COR-L47 (cell line): ENCODE measurements around the gene ITPRID1.

Experiments
- DNase-seq: peaks from one replicate; lab custom pipeline; 2025; lab: John Stamatoyannopoulos, UW

Gene ITPRID1

DNA sequence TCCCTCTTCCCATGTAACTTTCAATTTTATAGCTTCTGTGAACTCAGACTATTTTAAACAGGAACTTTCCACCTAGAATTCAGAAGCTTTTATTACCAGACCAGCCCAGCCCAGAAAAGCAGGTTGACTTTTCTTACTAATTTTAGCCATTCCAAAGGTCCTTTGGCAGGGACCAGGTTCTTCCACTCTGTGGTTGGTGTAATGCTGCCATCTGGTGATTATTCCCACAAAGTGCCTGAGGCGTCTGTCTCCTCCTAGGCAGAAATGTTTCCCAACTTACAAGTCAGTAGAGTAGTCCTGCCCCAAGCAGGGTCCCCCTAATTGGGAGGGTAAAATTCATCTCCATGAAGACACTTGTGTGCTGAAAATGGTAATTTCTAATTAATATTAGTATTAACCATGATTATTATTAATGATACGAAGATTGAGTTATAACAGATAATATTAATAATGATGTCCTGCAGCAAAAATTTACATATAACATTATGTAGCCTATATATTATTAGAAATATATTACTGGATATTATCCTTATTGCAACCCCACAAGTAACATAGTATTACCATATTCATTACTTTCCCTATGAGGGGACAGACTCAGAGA is 120.1 kb downstream of the ITPRID1 start:
- DNase-seq, result peak; percentile 53

DNA sequence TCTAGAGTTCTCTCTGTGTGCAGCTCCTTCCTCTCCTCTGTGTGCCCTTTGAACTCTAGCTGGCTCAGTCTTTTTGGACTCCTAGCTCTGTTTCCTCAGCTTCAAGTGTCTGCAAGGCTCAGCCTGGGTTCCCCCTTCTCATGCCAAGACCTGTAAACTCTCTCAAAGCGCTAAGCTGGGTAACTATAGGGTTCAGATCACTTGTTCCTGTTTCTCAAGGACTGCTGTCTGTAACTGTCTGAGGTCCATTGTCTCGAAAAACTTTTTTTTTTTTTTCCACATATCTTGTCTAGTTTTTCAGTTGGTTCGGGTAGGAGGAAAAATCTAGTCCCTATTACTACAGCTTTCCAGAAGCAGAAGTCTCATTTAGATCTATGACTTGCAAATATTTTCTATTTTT is 126.5 kb downstream of the ITPRID1 start:
- DNase-seq, result no peak

DNA sequence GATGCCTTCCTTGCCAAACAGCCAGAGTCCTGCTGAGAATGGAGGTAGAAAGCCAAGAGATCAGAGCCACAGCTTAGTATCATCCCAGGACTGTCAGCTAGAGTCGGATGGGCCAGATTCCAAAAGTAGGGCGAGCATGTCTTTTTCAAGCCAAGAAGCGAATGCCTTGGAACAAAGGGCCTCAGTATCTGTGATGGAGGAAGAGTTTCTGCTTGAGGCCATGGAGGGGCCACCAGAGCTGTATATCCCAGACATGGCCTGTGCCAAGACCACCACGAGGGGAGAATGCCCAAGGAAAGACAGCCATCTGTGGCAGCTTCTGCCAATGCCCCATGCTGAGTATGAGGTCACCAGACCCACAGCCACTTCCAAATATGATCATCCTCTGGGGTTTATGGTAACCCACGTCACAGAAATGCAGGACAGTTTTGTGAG is 128.8 kb downstream of the ITPRID1 start:
- no peak for DNase-seq

DNA sequence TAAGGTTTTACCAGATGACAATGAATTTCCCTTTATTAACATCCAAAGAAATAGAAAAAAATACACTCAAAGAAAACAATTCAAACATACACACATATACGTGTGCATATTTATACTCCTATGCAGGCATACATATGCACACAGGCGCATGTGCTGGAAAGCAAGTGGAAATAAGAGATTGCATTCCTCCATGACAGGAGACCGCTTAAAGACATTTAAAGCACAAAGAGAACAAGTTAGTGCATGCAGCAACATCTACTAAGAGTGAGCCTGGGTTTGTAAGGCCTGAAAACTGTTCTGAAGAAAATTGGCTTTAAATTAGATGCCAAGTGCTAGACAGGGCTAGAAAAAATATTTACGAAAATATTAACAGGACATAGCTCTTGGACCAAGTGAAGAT is 133.1 kb downstream of the ITPRID1 start:
- DNase-seq, result no peak

DNA sequence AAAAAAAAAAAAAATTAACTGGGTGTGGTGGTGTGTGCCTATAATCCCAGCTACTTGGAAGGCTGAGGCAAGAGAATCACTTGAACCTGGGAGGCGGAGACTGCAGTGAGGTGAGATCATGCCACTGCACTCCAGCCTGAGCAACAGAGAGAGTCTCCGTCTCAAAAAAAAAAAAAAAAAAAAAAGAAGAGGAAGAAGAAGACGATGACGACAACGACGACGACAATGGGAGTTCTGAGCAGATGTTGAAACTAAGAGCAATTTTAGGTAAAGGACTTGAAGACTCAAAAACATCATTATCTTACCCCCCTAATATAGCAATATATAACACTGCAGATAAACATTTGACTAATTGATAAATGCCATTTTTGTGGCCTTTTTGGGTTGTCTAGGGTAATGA is 133.6 kb downstream of the ITPRID1 start:
- no peak for DNase-seq

DNA sequence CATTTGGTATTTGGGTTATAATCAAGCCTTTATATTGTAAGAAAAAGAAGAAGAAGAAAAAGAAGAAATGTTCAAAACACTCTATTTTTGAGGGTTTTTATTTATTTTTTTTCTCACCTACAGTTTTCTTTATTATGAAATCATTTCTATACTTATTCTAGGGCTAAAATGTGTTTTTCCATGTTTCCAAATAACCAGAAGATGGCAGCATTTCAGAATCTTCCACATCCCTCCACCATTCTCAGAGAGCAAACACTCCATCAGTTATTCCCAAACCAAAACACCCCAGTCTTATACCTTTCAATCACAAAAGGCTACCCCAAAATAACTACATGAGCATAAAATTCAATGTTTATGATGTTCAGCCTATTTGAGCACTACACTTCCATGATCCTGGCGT is 134.4 kb downstream of the ITPRID1 start:
- peak; percentile 12 for DNase-seq

DNA sequence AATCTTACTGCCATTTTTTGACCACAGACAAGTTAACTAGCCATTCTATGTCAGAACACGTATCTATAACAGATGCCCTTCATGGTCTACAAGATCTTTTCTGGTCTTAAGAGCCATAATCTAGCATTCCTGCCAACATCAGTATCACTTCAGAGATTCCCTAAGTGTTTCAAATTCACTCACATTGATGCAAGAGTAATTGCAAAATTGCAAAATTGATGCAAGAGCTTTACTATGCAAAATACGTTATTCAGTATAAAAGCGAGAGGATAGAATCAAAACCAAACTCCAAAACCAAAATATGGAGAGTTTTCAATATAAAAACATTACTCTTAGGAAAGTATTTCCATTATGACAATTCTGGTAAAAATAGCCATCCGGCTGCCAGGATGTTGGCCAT is 135.0 kb downstream of the ITPRID1 start:
- DNase-seq, result no peak

DNA sequence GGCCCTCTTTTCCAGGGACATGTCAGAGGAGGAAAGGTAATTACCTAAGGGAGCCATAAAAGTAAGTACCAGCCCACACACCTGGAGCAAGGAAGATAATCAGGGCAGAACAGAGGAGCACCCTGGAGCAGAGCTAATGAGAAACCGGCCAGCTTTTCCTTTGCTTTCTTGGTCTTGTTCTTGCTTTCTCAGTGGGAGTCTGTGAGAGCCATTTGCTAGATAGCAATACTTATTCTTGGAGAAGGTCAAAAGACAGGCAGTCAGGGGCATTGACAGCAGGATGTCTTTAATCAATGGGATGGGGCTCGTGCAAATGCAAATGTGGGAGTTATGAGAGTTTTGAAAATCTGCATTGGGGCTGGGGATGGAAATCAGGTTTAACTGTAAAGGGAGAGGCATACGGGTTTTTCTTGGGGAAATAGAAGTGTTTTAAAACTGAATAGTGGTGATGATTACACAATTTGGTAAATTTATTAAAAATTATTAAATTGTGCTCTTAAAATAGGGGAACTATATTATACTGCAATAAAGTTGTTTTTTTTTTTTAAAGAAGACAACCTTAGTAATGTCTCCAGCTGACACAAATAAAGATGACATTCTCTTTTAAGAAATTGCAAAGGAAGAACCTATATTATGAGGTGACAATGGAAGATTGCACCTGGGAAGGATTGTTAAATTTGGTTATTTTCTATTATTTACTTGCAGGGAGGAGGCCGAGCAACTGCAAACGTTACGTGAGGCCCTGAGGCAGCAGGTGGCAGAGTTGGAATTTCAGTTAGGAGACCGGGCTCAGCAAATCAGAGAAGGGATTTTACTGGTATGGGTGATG is 137.6 kb downstream of the ITPRID1 start:
- DNase-seq, result peak; percentile 14

DNA sequence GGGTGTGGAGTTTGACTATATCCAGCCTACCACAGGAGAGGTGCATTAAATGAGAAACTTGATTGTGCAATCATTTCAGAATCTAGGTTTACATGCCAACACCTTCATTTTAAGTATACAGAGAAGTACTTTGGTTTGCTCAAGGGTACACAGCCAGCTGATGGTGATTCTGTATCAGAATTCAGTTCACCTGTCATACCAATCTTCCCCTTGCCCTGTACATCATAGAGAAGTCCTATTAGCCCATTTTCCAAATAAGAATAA is 138.1 kb downstream of the ITPRID1 start:
- DNase-seq, result no peak

DNA sequence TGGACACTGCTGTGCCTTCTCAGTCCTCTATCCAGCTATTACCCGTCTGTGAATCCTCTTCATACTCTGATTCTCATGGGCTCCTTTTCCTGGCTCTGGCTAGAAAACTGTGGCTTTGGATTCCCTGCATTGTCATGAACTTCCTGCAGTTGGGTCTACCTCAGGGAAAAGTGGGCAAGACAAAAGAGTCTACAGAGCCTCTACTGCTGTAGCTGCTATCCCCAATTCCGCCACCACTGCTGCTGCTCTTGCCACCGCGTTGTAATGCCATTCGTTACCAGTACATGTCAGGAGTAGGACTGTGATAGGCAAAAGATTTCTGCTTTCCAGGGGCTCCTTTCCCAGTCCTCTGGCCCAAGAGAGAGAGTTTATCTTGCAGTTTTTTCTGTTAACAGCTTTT is 149.2 kb downstream of the ITPRID1 start:
- no peak for DNase-seq

DNA sequence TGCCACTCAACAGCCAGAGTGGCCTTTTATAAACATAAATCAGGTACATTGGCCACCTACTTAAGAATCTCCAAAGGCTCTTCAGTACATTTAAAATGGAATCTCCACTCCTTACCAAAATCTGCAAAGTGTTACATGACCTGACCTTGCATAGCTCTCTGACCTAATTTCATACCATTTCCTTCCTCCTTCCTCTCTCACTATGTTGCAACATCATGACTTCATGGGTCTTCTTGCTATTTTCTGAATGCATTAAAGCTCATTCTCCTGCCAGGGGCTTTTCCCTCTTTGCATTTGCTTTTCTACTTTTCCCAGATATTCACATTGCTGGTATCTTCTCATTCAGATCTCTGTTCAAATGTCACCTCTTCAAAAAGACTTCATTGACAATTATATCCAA is 151.0 kb downstream of the ITPRID1 start:
- no peak for DNase-seq

DNA sequence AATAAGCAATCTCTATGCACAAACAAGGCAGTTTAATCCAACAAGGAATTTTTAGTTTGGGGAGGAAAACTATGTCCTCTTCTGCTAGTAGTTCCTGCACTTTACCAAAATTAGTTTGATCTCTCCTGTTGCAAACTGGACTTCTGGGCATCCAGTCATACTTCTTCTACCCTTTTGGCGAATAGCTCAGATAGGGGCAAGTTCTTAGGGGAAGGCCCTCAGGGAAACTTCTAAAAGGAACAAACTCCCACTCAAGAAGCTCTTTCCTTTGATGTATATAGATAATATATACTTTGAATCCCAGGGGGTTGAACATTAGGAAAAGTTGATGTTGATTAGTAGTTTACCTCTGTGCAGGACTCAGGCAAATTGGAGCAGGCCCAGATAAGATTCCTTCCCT is 151.7 kb downstream of the ITPRID1 start:
- no peak for DNase-seq

DNA sequence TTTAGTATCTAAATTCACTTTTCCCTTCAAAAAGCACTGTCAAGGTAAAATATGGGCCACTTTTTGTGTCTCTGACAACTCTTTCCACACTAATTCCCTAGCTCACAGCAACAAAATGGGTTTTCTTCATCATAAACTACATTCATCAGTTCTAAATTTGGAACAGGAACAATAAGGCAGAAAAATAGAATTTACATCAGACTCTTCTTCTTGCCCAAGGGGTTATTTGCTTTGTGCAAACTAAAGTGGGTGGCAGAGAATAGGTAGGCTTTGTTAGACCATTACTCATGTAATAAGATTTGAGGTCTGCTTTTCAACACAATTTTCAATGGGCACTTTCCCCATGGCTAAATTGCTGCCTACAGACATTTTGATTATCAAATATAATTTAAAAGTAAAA is 155.6 kb downstream of the ITPRID1 start:
- DNase-seq, result no peak

DNA sequence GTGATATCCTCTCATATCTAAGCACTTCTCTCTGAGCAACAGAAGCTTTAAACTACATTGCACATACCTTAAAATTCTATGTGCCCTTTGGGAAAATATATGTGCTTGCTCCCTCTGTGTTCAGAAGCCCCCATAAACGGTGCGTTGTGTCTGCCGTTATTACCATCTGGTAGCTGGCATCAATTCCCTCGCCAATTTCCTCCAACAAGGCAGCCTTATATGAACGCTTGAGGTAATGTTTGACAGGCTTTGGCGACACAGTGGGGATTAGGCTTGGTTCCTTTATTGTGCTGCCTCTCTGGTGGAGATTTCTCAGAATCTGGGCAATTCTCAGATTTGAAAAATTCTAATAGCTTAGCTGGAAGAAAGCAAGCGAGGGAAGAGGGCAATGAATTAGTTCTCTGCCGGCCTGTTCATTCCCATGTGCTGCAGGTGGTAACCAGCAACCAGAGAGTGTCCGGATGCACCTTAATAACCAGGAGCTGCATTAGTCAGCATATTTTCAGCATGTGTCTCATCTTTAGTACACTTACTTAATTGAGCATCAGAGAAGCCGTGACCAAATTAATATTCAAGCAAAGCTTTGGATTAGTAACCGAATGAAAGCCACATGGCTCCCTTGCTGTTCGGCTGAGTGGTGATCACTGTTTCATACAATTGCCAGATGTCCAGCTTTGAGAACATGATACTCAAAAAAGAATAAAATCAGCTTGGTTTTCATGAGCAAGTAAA is 165.8 kb downstream of the ITPRID1 start:
- no peak for DNase-seq

DNA sequence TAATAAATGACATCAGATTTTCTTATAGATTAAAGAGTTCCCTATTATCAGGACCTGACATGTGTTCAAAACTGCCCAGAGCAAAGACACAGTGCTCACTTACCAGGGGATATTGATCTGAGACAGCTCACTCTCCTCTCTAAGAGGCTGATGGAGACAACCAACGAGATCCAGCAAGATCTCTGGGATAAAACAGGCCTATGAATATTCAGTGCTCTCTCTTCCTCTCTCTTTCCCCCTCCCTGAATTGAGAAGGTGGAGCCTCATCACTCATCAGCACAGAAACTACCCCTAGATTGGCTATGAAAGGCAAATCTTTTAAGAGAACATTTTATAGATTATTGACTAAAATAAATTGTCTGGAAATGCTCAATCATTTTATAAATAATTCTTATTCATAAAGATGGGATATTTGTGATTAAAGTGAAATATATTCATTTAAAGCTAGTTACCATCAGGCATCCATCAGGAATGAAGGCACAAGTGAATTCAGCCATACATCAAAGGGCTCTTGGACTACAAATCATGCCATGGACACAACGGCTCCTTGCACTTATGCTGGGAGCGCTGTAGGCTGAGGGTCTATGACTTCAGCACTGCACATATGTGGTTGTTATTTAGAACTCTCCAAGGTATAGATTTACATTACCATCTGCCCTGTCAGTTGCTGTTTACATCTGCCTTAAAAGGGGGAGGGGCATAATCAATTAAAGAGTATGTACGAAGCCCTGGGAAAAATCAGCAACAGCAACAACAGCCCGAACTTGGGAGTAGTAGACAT is 169.7 kb downstream of the ITPRID1 start:
- no peak for DNase-seq

DNA sequence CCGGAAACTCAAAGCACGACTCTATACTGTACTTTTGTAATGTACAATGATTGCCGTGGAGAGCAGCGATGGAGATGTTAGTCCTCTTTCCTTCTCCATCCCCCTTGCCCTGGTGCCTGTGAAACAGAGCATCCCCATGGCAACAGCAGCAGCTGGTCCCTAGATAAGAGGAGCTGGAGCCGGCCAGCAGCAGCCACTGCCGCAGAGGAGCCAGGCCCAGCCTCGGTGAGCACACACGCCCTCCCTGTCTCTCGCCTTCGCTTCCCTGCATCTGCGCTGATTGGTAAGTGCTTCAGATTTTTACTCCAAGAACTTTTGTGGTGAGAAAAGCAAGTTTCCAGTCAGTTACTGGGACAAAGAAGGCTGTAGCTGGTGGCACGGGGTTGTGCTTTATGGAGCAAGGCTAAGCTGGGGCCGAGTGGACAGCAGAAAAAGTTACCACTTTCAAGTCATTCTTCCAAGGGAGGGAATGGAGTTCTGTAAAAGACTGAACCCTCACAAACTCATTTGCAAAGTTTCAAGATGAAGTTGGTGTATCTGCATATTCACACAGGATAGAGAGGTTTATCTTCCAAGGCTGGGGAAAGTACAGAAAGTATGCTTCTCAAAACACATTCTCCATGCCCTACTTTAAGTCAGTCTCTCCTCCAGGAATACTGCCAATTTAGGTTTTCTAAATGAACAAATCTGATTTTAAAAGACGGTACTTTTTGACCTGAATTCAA is 173.3 kb downstream of the ITPRID1 start, which contains the start of gene PPP1R17:
PPP1R17 (plus strand) TSS at position 192 of the 725 bp plus-strand sequence. CDS start 5,227 bp downstream, outside the sequence.
- peak; percentile 35 for DNase-seq

DNA sequence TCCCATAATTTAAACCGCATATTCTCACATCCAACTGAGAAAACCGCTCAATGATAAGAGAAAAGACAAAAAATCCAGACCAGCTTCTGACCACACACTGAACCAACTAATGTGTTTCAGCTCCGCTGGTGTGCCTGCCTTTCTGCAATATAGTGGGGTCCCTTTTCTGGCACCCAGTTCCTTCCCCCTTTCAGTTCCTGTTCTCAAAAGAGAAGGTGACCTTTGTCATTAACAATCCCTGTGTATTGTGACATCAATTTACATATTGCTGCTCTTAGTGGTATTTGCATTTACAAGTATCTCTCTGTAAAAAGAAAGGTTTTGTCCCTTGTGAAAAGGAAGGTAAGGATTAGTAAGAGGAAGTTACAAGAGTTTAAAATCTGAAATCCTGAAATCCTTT is 174.5 kb downstream of the ITPRID1 start:
- no peak for DNase-seq

DNA sequence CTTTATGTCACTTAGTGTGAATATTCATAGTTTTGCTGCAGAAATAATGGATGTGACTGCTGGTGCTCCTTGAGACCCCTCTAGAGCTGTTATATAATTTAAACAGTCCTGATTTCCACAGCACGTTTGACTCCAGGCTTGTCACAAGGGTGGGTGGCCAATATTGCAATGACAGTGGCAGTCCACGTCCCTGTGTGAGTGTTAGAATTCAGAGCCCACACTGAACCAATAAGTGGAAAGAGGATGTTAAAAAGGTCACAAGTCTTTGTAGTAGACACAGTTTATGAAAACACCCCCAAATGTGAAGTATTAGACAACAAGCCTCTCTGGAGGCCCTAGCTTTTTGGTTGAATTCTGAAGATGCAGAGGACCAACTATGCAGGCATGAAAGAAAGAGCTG is 175.1 kb downstream of the ITPRID1 start:
- DNase-seq, result no peak

DNA sequence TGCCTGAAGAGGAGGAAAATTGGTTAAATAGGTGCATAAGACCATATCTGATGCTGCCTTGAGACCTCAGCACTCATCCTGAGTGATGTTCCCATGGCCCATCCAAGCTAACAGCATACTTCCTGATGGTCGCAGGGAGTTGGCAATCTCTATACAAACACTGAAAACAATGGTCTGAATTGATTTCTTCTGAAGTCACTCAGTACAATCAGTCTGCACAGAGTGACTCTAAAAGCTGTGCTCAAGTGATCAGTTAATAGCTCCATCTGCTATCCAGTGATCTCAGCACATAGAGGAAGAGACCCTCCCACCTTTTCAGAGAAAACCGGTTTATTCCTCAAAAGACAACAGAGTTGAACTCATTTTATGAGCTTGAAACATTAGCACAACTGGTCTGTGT is 177.0 kb downstream of the ITPRID1 start:
- DNase-seq, result no peak

DNA sequence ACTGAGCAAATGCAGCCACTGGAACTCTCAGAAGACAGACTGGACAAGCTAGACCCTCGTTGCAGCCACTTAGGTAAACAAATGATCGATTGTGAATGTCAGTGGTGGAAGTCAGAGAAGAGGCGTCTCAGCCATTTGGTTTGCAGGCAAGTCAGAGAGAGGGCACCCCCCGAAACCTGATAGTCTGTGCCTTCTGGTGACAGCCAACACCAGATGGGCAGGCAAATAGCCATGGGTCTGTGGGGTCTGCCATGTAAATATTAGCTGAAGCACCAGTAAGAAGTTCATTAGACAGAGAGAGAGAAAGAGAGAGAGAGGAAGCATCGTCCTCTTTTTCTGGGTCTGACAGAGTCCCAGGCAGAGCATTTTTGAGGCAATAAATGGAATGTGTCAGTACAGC is 178.6 kb downstream of the ITPRID1 start:
- DNase-seq, result no peak

DNA sequence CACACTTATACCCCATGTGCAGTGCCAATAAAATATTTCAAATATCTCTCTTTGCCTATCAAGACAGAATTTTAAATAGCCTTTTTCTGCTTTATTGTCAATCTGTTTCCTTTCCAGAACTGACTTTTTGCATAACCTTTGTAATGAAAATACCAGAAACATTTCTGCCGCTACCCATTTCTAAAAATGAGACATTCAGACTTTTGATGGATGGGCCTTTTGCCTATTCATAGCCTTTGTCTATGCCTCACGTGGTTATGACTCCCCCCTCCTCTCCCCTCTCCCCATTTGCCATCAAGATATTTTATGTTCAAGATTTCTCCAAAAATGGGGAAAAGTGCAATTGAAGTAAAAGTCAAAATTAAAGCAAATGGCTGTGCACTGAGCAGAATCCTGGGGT is 179.0 kb downstream of the ITPRID1 start:
- DNase-seq, result no peak
